GM12874 (cell line): ENCODE measurements around the gene SPIN2A.

Experiments used
- TF ChIP-seq, protein P1 (sequence below): IDR thresholded peaks from 2 replicates; pipeline ENCODE4 v1.5.1; 2011; ENCODE audit warnings: low read depth, mild to moderate bottlenecking, control low read depth, low read length, moderate library complexity; ENCODE audit not compliant: insufficient read depth

Gene SPIN2A

GRCh38 chrX:57104921-57105398 is 32.2 kb downstream of the SPIN2A start:
- TF ChIP-seq, protein P1, sequence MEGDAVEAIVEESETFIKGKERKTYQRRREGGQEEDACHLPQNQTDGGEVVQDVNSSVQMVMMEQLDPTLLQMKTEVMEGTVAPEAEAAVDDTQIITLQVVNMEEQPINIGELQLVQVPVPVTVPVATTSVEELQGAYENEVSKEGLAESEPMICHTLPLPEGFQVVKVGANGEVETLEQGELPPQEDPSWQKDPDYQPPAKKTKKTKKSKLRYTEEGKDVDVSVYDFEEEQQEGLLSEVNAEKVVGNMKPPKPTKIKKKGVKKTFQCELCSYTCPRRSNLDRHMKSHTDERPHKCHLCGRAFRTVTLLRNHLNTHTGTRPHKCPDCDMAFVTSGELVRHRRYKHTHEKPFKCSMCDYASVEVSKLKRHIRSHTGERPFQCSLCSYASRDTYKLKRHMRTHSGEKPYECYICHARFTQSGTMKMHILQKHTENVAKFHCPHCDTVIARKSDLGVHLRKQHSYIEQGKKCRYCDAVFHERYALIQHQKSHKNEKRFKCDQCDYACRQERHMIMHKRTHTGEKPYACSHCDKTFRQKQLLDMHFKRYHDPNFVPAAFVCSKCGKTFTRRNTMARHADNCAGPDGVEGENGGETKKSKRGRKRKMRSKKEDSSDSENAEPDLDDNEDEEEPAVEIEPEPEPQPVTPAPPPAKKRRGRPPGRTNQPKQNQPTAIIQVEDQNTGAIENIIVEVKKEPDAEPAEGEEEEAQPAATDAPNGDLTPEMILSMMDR: no peak

DNA sequence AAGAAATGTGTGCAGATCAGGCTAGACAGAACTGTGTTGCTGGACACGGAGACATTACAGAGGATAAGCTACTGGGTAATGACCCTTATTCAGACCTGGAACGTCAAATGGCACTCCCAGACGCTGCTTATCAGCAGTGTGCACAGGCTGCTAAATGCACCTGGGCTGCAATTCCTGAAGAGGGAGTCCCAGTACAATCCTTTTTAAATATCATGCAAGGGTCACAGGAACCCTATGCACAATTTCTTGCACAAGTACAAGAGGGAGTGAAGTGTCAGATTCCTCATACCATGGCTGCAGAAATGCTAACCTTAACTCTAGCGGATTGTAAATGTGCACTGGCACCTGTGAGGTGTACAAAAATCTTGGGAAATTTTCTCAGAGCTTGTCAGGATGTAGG is 32.8 kb downstream of the SPIN2A start:
- TF ChIP-seq, protein P1: no peak

- TF ChIP-seq, protein P1: no peak
Observed at GRCh38 chrX:57103489-57103888, 33.7 kb downstream of the SPIN2A start.
